NCI-H460 (cell line): ENCODE results near the gene RBM19. TPM values are rescaled to one million over a fixed set of nuclear protein-coding genes. Genes with fewer than 3 reads are reported as not detected.

Source experiments
- DNase-seq: peaks from one replicate; pipeline ENCODE4 v3.0.0-alpha.2; 2016; ENCODE audit warnings: low read depth; ENCODE audit errors: extremely low read depth
- total RNA-seq: library from RNA; depleted of rRNA; stranded (reverse); fragments of >200 nt; shearing (Covaris generic); gene quantifications from 2 replicates; pipeline ENCODE4 v1.2.3, GENCODE V29; 2014

The RBM19 gene
- total RNA-seq, 1 experiment from 2014 or later, result 32.6 TPM

DNA sequence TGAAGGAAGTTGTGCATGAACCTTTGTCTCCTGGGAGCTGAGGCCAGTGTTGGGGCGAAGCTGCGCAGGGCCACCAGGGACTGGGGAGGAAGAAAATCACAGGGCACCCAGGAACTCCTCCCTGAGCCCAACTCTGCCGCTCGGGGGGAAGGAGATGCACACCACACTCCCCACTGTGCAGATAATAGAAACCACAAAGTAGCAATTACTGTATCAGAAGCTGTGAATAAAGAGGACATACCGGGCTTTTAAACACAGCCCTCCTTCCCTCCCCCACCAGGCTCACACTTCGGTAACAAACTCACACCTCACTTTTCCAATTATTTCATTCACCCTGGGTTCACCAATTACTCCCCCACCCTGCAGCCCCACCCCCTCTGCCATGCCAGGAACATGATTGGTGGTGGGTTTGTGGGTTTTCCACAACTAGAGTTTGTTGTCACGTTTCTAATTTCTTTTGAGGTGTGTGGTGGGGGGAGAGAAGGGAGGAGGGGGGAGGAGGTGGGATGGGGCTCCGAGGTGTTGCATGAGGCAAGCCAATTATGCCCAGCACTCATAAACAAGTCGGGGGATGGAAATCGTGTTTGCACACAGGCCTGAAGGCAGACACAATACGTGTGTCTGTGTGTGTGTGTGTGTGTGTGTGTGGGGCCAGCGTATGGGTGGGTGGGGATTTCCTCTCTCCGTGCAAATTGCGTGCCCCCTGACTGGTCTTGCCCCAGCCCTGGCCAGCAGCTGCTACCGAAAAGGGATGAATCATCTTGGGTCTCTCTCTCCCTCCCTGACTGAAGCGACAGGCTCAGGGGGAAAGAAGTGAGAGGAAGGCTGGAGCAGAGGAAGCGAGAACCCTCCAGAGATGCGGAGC lies 103.3 kb downstream of the RBM19 start:
- DNase-seq, result peak; percentile 67

DNA sequence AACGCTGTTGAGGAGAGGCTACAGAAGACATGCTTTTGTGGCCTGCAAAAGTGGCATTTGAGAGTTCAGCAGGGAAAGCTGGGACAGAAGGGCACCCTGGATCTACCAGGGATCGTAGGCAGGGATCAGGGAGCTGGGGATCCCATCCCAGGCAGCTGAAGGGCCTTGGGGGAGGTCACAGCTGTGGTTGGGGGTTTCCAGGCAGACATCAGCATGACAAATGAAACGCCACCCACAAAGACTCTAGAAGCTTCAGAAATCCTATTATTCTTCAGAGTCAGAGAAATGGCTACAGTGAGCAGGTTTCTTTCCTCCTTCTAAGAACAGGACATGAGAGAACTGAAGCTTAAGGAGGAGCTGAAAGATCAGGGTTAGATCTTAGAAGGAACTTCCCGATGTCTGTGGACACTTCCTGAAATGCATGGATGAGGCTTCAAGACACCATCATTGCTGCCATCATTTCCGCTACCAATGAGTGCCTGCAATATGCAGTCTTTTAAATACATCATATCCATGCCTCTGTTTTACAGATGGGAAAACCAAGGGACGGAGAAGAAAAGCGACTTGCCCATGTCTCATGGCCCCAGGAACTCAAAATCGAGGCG lies 104.3 kb downstream of the RBM19 start:
- no peak for DNase-seq

DNA sequence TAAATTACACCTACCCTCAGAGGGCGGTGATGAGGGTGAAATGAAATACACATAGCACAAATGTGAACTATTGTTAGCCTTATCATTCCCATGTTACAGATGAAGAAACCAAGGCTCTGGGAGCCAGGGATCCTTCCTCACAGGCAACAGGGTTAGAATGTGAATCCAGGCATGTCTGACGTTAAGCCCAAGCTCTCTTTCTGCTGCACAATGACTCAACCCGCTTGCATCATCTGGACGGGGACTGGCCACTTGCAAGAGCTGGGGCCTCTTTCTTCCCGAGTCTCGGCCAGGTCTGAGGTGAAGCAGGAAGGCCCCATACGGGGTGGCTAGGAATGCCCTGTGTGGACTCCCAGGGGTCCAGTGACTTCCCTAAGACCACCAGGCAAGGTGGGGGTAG lies 105.2 kb downstream of the RBM19 start:
- DNase-seq, result peak; percentile 92

DNA sequence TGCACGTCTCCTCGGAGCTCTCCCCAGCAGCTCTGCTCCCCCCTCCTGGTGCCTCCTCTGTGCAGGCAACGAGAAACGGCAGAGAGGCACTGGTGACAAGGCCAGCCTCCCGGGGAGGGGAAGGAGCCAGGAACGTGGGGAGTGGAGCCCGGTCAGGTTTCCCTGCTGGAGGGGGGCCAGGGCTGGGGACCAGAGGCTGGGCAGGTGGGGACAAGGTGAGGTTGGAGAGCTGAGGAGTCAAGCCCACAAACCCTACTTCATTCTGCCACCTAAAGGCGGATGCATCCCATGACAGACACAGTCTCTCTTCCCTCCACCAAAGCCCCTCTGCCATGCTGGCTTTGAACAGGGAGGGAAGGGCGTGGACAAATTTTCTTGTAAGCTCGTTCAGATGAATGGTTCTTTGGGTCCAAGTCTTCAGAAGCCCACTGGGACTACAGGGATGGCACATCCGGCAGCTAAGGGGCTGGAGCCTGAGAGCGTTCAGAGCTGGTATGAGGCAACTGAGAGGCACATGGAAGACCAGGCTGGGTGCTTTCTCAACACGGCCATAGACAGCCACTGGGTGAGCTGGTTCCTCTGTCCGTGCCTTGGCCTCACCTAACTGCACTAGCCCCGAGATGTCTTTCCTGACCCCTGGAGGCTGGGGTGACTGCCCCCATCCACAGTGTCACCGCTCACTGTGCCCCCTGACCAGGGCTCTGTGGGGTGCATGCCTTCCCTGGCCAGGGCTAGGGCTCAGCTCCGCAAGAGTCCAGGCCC lies 105.9 kb downstream of the RBM19 start:
- no peak for DNase-seq

DNA sequence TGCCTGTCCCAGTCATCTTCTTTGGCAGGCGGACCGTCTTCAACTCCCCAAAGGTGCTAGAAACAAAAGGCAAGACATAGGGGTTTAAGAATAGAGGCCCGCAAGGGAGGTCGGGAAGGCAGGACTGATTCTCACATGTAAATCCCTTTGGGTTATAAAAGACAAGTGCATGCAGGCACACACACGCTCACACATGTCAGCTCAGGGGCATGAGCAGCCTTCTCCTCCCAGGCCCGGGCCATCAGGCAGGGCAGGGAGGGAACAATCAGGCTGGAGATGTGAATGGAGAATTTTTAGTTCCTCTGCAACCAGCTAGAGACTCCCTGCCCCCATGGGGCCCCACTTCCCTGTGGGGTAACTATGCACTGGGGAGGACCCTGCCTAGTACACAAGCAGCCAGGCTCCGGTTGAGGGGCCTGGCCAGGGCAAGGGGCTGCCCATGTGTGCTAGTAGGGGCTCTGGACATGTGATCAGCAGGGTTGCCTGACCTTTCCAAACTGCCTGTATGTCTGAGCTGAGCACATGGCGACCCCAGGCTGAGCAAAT lies 107.2 kb downstream of the RBM19 start:
- no peak for DNase-seq

DNA sequence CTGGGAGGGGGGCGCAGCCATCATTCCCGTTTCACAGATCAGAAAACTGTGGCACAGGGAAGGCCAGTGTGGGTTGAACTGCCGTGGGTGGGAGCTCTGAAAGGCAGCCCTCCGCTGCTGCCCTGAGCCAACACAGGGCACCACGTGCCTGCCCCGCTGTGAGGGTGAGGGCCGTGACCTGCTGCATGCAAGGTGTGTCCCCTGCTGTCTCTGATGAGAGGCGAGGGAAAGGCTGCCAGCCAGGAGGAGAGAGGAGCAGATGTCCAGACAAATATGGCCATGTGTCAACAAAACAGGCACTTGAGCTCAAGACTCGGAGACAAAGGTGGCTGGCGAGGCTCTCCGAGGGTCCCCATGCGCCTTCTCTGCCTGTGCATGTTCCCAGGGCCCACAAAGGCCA lies 108.8 kb downstream of the RBM19 start:
- DNase-seq, result no peak

DNA sequence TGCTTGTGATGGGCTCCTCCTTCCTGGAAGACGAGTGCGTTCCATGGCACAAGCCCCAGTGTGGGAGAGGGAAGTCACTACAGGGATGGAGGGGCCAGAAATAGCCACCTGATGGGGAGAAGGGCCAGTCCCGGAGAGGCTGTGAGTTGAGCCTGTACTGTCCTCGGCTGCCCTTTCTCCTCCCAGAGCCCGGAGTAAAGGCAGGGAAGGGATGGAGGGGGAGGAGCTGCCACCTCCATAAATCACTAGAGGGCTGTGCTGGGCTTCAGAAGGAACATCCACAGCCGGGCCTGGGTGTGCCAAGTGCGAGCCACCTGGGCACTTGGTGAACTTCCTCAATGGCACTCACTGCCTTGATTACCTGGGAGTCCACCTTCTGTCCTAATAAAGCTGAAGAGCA lies 110.1 kb downstream of the RBM19 start:
- no peak for DNase-seq

DNA sequence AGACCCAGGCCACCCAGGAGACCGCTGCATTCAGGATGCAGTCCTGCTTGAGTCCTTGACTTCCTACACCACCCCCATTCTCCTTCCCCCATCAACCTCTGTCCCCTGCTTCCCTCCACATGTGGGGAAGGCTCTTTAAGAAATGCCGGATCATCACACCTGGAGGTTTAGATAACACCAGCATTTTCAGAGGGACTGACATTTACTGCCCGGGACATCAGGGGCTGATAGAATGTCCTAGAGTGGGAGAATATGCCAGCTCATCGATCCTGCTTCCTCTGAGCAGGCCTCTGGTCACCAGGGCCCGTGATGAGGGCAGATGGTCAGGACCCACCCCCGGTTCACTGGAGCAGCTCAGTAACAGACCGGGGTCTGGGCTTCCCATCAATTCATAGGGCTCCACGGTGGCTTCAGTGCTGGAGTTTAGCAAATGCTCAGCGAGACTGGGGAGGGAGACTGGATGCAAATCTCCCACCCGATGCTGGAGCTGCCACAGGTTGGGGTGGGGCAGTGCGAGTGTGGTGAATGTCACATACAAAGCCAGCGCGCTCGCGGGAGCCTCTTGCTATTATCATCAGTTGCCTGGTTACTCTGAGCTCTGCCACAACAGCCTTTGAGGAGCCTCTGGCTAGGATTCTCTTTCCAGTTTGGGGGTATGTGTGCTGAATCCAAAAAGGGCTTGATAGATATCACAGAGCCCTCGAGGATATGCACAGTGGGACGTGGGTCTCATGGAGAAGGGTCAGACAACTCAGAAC lies 111.6 kb downstream of the RBM19 start:
- DNase-seq, result no peak

DNA sequence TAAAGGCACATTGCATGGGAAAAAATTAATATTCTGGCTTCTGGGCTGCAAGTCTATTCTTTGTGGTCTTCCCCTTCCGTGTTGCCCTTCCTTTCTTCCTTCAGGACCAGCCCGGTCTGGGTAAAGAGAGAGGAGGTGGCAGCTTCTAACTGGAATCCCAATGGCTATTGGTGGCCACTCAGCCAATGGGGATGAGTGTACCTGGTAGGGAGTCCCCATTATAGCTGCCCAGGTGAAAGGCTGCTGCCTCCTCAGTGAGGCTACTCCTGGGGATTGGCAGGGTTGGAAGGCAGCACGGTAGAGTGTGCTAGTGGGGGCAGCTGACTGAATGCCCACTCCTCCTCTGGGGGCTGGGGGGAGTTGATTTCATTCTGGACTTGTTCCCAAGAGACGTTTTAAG lies 112.6 kb downstream of the RBM19 start:
- no peak for DNase-seq

DNA sequence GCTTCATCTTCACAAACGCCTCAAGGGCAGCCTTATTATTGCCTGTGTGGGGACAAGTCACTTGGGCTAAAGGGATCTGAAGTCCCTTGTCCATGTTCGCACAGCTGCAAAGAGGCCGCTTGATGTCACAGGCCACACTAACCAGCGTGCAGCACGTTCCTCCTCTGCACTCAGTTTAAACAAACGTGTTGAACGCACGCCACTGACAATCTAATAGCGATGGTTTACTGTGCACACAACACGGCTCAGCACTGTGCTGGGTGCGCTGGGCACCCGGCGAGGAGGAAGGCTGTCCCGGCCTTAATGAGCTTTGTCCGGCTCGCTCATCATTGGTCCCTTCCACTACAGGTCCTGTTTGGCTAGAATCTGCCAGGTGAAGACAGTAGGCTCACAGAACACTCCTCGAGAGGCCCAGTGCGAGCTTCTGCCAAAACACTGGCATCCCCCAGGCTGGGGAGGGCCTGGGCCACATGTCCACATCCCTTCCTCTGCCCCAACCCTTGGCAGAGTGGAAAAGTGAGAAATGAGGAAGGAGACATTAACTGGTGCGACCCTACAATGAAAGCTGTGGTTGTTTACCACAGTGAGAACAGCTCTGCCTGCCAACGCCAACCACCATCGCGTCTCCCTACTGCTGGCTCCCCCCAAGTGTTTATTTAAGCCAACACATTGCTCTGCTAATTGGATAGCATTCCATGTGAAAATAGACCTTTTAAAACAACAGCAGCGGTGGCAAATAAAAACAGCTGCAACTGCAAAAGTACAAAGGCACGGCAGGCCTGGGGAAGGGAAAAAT lies 113.2 kb downstream of the RBM19 start:
- no peak for DNase-seq

DNA sequence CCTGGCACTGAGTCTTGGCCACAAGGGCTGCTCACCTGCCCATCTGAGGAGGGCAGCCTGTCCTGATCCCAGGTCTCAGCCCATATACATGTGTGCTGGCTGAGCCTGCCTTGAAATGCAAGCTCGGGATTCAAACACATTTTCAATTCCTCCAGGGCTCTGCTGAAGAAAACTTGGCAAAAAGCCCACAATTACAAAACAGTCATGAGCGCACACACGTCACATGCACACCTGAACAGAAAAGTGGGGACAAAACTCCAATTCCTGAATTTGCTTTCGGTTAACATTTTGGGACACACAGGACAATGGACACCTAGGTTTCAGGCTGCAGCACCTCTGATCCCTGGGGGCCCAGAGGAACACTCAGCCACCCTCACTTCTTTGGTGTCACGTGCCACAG lies 113.9 kb downstream of the RBM19 start:
- DNase-seq, result no peak

DNA sequence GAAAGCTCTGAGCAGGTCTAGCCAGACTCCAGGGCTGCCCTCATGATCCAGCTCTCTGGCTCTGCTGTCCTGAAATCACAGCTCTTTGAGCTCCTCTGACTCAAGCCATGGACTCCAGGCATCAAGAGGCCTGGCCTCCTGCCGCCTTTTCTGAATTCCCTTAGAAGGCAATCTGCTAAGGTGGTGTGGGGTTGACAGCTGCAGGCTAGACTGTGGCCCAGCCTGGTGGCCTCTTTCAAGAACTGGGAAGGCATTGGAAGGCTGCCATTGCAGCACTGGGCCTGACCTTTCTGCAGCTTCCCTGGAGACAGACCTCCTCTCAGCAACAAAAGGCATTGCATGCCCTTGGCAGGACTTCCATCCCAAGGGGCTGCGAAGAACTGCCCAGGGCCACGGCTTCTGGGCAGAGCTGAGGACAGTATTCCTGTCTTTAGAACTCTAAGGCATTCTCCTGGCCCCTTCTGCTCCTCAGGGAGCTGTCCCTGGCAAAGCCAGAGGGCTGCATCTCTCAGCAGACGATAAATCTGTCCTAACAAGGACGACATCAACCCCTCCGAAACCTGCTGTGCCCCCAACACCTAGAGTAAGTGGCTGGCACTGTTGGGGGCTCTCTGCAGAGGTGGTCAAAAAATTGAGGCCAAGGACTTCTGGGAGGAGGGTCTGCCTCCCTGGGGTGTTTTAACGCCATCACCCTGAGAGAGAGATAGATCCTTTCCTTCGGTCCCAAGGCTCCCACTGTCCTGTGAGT lies 115.6 kb downstream of the RBM19 start:
- DNase-seq, result no peak

DNA sequence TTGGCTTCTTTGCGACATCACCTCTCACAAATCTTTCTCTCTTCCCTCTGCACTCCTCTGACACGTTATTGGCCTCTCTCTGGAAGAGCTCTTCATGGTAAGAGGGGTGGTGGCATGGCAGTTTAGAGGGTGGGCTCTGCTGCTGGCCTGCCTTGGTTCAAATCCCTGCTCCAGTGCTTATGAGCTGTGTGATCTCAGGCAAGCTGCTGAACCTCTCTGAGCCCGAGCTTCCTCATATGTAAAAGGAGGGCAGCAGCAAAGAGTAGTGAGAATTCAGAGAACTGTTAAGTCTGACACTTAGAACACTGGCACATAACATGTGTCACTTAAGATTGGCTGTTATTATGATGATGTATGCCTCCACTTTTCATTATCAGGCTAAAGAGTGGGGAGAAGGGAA lies 118.3 kb downstream of the RBM19 start:
- DNase-seq, result no peak

DNA sequence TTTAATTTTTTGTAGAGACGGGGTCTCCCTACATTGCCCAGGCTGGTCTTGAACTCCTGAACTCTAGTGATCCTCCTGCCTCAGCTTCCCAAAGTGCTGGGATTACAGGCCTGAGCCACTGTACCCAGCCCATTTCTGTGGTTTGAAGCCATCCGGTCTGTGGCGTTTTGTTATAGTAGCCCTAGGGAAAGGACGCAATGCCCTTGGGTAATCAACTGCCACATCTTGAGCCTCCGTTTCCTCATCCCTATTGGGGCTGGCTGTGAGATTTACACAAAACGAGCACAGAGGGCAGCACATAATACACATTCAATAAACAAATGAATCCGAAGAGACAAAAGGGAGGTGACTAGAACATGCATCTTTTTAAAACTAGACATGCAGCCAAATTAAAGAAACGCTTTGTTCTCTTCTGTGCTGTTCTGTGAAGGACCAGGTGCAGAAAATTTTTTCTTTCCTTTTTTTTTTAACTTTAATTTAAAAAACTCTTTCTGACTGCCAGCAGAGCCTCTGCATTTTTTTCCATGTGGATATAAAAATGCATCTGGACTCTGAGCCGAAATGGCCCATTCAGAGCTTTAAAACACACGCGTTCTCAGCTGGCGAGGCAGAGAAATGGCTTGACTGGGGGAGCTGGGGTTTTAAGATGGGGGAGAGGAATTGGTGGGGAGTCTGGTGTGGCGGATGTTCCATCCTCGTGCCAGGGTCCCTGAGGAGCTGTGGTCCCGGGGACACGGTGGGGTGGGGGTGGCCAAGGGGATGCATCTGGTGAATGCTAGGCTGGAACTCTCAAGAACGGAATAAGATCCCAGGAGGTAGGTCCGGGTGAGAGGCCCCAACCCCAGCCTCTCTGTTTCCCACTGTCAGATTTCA lies 119.0 kb downstream of the RBM19 start:
- DNase-seq, result no peak

DNA sequence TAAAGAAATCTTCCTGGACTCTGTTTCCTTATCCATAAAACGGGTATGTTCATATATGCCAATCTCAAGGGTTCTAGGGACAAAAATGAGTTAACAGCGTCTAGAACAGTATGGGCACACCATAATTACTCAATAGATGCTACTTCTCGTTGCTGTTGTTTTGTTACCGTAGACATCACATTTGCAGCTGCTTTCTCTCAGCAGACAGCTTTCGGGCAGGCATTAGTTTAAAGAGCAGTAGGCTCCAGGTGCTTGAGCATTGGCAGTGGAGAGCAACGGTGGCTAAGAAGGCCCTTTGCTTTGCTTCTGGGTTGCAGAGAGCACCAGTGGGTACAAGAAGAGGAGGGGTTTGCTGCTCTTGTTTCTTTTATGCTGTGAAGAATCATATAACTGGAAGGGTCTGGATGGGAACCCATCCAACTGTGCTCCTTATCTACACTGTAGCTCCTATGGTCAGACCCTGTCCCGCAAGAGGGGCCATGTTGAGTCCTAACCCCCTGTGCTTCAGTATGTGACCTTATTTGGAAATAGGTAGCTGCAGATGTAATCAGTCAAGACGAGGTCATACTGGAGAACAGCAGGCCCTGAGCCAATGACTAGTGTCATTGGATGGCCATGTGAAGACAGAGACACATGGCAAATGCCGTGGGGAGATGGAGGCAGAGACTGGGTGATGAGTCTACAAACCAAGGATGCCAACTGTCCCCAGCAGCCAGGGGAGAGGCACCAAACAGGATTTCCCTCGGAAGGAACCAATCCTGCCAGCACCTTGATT lies 120.0 kb downstream of the RBM19 start:
- DNase-seq, result no peak

DNA sequence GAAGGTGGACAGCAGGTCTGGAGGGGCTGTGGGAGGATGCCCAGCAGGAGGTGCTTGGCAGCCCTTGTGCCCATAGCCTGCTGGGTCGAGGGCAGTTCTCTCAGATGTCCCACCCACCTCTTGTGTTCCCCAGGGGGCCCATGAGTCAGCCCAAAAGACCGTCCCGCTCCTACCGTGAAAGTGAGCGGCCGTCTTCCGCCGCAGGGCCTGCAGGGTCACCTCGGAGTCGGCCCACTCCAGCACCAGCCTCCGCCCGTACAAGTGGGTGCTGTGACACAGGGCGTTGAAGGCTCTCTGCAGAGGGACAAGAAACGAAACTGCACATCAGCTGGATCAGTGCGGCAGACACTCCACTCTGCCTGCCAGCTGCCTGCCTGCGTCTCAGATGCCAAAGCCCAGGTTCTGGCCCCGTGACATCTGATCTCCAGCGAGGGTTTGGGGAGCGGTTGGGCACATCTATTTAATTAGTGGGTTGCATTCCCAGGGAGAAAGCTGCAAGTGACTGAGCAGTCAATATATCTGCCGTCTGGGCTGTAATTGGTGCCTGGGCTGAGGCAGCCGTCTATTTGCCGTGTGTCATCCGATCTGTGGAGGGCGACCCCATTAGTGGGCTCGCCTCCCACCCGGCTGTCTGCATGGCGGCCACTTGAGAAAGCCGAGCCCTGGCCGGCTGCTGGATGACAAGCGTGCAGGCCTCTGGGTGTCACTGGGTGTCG lies 121.5 kb downstream of the RBM19 start:
- no peak for DNase-seq

DNA sequence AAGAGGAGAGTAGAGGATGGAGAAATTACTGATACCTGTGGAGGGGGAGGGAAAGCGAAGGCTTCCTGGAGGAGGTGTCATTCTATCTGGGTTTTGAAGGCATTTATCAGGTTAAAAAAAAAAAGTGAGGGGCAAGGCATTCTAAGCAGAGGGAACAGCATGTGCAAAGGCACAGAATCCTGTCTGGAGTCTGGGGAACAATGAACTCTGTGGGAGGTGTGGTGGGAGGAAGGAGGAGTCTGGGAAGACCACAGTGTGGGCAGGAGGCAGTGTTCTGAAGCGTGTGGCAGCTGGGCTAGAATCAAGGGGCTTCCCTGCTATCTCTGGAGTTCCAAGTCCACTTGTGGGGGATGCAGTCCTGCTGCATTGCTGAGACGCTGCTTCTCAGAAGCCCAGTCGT lies 123.4 kb downstream of the RBM19 start:
- no peak for DNase-seq
